Testis (tissue), 3 donors: ENCODE data around the gene TMEM175. TPM values are rescaled to one million over a fixed set of nuclear protein-coding genes. Genes with fewer than 3 reads are reported as not detected.

Source experiments
- DNase-seq: peaks from one replicate; pipeline ENCODE4 v3.0.0-alpha.2; 2019
- H3K27ac ChIP-seq, 2 donors: fragments of 200-600 bp; sonication (generic); one replicate each; pipeline ENCODE4 v1.5.1; 2019
- H3K27me3 ChIP-seq: fragments of 200-600 bp; sonication (generic); one replicate; pipeline ENCODE4 v1.5.1; 2019
- H3K36me3 ChIP-seq: fragments of 200-600 bp; sonication (generic); one replicate; pipeline ENCODE4 v1.5.1; 2017; ENCODE audit warnings: low read depth; ENCODE audit errors: missing control alignments
- H3K4me1 ChIP-seq: fragments of 200-600 bp; sonication (generic); one replicate; pipeline ENCODE4 v1.5.1; 2019
- H3K4me3 ChIP-seq, 2 donors: fragments of 200-600 bp; sonication (generic); one replicate each; pipeline ENCODE4 v1.5.1; 2017 to 2019
- H3K9me3 ChIP-seq: fragments of 200-600 bp; sonication (generic); one replicate; pipeline ENCODE4 v1.5.1; 2017
- POLR2A ChIP-seq: fragments of 450-650 bp; IDR thresholded peaks from one replicate; pipeline ENCODE4 v1.6.1; 2017; ENCODE audit warnings: antibody characterized with exemption, mild to moderate bottlenecking, moderate library complexity
- WGBS, 2 donors: methylation state at CpG; one replicate each; pipeline ENCODE4 v1.1.5; 2018; 5-methylcytosine and 5-hydroxymethylcytosine counted together
- intact Hi-C: fragments of 100-400 bp; cut with DNase I; formaldehyde crosslinking; loops from one replicate; pipeline ENCODE4 v1.15.1; 2023; ENCODE audit warnings: low total_unique reads
- polyA plus RNA-seq: library from polyadenylated mRNA; stranded (reverse); fragments of 350-450 nt; fragmentation: Illumina TruSeq; extraction: RNeasy Lipid Tissue Mini Kit (QIAGEN cat#74804); gene quantifications from one replicate; pipeline ENCODE4 v1.2.3, GENCODE V29; 2014; ENCODE audit warnings: low read depth, low replicate concordance; ENCODE audit not compliant: insufficient read depth
- total RNA-seq, 2 donors: library from RNA; depleted of rRNA; stranded (reverse); fragments of >200 nt; gene quantifications; one replicate each; pipeline ENCODE4 v1.2.3, GENCODE V29; 2016
- TF ChIP-seq, protein P1 (sequence below), 3 experiments: fragments of 450-650 bp in 2 of 3; fragments of 200-600 bp in 1 of 3; sonication (generic) in 1 of 3; IDR thresholded peaks; one replicate each; pipeline ENCODE4 v1.5.1; 2016 to 2019; ENCODE audit warnings: antibody characterized with exemption in 3 of 3, mild to moderate bottlenecking in 2 of 3, moderate library complexity in 1 of 3

The TMEM175 gene
- total and polyA plus RNA-seq, 3 donors from 2014 or later = 50.5 to 88.2 (median 69.2) TPM

DNA sequence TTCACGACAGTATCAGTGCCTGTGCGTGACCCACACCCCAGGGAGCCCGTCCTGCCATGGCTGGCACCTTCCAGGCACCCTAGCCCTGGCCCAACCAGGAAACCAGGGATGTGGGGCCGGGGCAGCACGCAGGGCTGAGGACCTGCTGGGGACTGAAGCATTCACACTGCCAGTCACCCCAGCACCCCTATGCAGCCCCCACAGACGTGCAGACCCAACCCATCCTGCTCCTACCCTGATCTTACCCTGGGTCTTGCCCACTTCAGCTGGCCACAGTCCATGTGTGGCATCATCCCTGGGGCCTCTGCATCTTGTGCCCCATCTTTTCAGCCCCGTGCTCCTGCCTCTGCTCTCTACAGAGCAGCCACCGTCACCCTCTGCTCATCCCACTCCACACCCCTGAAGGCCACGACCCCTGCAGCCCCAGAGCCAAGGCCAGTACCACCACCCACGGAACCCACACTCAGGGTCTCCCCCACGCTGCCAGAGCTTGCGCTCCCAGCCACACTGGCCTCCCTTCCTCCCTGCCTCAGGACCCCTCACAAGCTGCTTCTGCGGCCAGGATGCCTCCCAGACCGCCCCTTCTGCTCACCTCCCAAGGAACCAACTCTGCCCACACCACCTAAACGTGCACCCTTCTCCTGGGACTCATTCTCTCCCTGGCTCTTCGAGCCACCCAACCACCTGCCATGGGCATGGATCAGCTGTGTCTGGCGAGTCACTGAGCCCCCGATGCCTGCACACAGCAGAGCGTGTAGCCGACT, 25.7 kb upstream of the TMEM175 start:
- H3K27ac ChIP-seq = no peak overlapping the region
- WGBS, 2 donors = 94% methylated on average over 15 to 20 of the region's 20 CpGs
- no peak for DNase-seq
- intact Hi-C loops = no loop called here
- no peak overlapping the region for H3K4me3 ChIP-seq
- H3K36me3 ChIP-seq = no peaks in the 10 kb centered on the region
- no peaks in the 10 kb centered on the region for H3K27me3 ChIP-seq
- H3K9me3 ChIP-seq = no peaks in the 10 kb centered on the region
- peaks cover 4% of the 10 kb centered on the region for H3K4me1 ChIP-seq
- no peak for TF ChIP-seq POLR2A
- TF ChIP-seq, protein P1, sequence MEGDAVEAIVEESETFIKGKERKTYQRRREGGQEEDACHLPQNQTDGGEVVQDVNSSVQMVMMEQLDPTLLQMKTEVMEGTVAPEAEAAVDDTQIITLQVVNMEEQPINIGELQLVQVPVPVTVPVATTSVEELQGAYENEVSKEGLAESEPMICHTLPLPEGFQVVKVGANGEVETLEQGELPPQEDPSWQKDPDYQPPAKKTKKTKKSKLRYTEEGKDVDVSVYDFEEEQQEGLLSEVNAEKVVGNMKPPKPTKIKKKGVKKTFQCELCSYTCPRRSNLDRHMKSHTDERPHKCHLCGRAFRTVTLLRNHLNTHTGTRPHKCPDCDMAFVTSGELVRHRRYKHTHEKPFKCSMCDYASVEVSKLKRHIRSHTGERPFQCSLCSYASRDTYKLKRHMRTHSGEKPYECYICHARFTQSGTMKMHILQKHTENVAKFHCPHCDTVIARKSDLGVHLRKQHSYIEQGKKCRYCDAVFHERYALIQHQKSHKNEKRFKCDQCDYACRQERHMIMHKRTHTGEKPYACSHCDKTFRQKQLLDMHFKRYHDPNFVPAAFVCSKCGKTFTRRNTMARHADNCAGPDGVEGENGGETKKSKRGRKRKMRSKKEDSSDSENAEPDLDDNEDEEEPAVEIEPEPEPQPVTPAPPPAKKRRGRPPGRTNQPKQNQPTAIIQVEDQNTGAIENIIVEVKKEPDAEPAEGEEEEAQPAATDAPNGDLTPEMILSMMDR (IDR thresholded peaks at IDR 0.05) = no peak

GRCh38 chr4:907103-907400, 25.2 kb upstream of the TMEM175 start:
- no peak for DNase-seq
- Histone ChIP-seq H3K27ac (no peak overlapping the region), H3K9me3 (no peaks in the 10 kb centered on the region), H3K27me3 (no peaks in the 10 kb centered on the region), H3K36me3 (no peaks in the 10 kb centered on the region), H3K4me1 (peaks cover 4% of the 10 kb centered on the region), H3K4me3 (no peak overlapping the region)
- intact Hi-C loops = no loop called here
- 92% methylated on average over 7 of the region's 7 CpGs; no CpG with 5 or more reads in 1 of the 2 donors for WGBS, 2 donors
- TF ChIP-seq, protein P1 (IDR thresholded peaks at IDR 0.05) = no peak
- no peak for TF ChIP-seq POLR2A

- H3K36me3 ChIP-seq = no peaks in the 10 kb centered on the region
- WGBS, 2 donors = 79 to 87% methylated on average over 29 to 35 of the region's 35 CpGs
- no peaks in the 10 kb centered on the region for H3K9me3 ChIP-seq
- H3K4me3 ChIP-seq = no peak overlapping the region
- H3K27ac ChIP-seq = no peak overlapping the region
- H3K27me3 ChIP-seq = no peaks in the 10 kb centered on the region
- TF ChIP-seq, protein P1 (IDR thresholded peaks at IDR 0.05) = no peak
- TF ChIP-seq POLR2A = no peak
- H3K4me1 ChIP-seq = peaks cover 12% of the 10 kb centered on the region
- intact Hi-C loops = no loop called here
- no peak for DNase-seq
These were observed 24.4 kb upstream of the TMEM175 start for GRCh38 chr4:907691-908425.

DNA sequence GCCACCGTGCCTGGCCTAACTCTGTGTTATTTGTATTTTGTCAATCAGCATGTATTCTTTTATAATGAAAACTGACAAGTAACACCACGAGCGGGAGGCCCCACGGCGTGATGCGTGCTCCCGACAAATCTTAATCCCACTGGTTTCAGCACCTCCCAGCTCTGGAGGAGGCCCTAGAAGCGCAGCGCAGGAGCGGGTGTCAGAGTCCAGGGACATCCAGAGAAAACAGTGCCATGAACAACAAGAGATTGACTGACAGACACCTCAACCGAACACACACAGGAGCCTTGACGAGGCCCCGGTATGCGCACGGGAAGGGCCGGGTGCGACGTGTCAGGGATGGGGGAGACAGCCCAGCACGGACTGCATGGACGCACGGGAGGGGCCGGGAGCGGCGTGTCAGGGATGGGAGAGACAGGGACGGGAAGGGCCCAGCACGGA, 23.1 kb upstream of the TMEM175 start:
- peaks cover 19% of the 10 kb centered on the region for H3K4me1 ChIP-seq
- WGBS, 2 donors = 94 to 95% methylated on average over 26 of the region's 26 CpGs
- H3K27me3 ChIP-seq = no peaks in the 10 kb centered on the region
- no peak overlapping the region for H3K4me3 ChIP-seq
- TF ChIP-seq POLR2A = no peak
- TF ChIP-seq, protein P1 (IDR thresholded peaks at IDR 0.05) = no peak
- no peak overlapping the region for H3K27ac ChIP-seq
- no peaks in the 10 kb centered on the region for H3K9me3 ChIP-seq
- intact Hi-C loops = no loop called here
- DNase-seq = no peak
- H3K36me3 ChIP-seq = no peaks in the 10 kb centered on the region
